Stimulated activated CD8-positive, alpha-beta memory T cell treated with anti-CD3 and anti-CD28 coated beads, Interleukin-4, amount 100 ng/mL, for 4 hours (primary cell): Measurements from ENCODE around the gene BAHCC1.
A peak's percentile ranks its signal among the peaks of the same experiment; 100 is the strongest.

Source experiments
- DNase-seq, 2 donors: peaks; one replicate each; pipeline ENCODE4 v3.0.0-alpha.2; 2020; ENCODE audit warnings: low read depth in 2 of 2, low spot score in 1 of 2

The BAHCC1 gene

DNA sequence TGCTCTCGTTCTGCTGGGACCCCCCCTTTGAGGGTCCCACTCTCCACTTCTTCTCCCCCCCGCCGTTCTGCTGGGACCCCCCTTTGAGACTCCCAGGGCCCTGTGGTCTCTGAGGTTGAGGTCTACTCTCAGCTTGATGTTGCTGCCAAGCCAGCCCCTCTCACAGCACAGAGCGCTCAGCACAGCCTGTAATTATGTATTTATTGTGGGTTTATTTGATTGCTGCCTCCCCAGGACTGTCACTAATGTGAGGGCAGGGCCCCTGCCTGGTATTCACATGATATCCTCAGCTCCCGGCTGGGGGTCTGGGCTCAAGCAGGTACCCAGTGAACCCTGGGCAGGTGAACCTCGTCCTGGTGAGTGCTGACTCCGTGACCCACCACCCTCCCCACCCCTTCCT is 81.9 kb downstream of the BAHCC1 start:
- no peak for DNase-seq

GRCh38 chr17:81478119-81478518 is 82.9 kb downstream of the BAHCC1 start:
- no peak for DNase-seq

- DNase-seq = no peak
Measured at GRCh38 chr17:81479175-81480071, 84.2 kb downstream of the BAHCC1 start.

DNA sequence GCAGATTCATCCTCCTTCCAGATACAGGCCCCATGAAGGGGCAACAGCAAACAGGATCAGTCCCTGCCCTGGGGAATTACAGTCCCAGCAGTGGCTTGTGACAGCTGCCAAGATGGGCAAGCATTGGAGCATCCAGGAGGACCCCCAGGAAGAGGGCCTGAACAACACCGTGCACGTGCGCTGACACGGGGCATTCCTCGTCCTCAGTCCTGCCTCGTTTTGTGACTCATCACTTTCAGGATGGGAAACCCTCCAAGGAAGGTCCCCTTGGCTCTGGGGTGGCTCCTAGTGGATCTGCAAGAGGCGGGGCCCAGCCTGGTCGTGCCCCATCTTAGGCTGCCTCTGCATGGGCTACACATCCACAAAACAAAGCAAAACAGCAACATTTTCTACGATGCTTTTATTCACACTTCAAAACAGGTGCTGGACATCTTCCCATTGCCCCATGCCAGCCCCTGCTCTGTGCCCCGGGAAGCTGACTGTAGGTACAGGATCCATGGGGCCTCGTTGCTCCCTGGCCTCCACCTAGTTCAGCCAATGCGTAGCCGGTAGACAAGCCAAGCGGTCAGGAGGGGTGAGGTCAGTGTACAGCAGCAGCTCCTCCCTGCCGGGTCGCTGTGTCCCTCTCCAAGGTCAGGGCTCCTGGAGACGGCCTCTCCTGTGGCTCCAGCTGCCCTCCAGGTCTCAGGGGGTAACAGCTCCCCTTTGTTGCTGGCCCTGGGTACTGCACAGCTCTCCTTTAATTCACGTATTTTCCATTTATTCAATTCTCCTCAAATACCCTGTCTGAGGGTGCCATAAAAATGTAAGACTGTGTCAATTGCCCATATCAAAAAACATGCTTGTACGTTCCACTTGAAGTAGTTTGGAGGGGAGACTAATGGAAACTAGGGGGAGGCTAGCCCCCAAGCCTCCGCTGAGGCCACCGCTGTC is 85.1 kb downstream of the BAHCC1 start:
- no peak for DNase-seq

- peak; percentile 24 to 43 for DNase-seq
Measured at GRCh38 chr17:81481073-81481799, 86.0 kb downstream of the BAHCC1 start.

- DNase-seq = no peak
Measured at GRCh38 chr17:81481815-81482505, 86.7 kb downstream of the BAHCC1 start.

DNA sequence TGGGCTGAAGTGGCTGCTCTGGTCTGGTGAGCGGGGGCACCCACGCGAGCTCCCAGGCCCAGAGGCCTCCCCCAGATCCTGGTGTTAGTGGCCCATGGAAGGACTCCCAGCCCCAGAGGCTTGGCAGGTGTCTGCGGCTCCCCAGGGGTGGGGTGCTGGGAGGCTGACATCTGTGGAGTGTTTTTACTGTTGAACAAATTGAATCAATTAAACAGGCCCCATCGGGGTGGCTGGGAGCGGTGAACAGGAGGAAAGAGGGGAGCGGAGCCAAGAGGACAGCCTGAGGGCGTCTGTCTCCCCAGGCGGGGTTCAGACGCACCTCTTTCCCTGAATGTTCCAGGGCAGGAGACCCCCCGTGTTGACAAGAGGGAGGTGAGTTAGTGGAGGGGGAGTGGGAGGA is 87.4 kb downstream of the BAHCC1 start:
- no peak for DNase-seq

DNA sequence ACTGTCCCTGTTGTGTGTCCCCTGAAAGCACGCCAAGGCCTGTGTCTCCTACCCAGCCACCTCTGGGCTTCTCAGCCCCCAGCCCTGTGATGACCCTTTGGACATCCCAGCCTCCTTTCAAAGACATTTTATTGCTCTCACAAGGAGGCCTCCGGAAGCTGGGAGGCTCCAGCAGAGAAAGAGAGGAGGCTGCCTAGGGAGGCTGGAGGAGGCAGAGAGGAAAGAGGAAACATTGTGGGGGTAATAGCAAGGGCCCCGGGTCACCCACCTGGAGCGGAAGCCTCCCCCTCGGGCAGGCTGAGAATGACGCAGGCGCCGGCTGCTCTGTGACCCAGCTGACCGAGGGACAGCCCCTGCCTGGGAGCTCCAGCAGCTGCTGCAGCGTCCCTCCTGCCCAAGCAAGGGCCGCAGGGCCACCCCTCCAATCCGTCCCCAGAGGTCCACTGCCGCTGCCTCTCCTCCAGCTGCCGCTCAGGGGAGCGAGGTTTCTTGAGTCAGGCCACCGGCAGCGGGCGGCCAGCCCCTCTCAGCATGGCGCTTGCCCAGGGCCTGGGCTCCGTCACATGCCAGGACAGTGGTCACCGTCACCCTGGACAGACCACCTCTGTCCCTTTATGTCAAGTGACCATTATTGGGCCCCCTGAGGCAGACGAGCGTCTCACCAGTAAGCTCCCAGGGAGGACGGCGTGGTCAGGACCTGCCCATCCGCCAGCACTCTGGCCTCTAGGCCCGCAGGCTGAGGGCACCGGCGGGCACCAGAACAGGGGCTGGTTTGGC is 88.0 kb downstream of the BAHCC1 start:
- no peak for DNase-seq

DNA sequence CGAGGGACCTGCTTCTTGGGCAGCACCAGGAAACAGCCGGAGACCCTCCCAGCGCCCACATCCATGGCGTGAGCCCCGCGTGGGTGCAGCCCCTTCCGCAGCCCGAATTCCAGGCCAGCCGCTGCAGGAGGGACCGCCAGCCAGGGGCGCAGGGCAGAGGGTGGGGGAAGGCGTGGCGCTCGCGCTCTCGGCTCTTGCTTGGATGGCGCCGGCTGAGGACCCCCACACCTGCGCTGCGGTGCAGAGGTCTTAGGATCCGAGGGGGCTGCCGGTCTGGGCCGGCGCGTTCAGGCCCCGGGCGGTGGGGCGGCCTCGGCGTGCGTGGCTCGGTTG is 88.6 kb downstream of the BAHCC1 start:
- no peak for DNase-seq

DNA sequence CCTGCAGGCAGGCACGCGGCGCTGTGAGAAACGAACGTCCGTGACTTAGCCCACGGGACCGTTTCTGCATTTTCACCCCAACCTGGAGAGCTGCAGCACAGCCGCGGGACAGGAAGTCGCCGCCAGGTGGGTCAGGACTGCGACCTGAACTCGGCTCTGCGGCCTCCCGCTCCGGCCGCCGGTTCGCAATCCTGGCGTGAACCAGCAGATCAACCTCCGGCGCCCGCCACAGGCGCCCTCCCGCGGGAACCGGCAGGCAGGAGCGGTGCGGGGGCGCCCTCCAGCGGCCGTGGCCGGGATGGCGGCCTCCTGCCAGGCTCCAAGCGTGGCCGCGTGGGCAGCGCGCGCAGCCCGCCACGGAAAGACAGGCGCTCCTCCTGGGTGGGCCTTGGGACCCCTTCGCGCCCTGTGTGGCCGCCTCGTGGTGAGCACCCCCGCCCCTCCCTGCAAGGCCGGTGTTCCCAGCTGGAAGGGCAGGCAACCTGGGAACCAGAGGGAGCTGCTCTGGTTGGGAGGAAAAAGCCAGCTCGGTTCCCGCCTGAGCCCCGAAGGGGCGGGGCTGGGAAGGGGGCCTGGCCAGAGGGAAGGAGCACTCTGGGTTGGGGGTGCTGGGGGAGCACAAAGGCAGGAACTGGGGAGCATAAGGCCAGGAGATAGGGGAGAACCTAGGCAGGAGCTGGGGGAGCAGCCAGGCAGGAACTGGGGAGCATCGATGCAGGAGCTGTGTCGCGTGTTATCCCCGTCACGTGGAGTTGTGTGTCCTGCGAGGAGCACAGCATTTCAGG is 89.1 kb downstream of the BAHCC1 start:
- DNase-seq = peak; percentile 68 to 80

GRCh38 chr17:81486199-81486810 is 91.0 kb downstream of the BAHCC1 start:
- no peak for DNase-seq

- no peak for DNase-seq
Measured at GRCh38 chr17:81487089-81487486, 91.8 kb downstream of the BAHCC1 start.

DNA sequence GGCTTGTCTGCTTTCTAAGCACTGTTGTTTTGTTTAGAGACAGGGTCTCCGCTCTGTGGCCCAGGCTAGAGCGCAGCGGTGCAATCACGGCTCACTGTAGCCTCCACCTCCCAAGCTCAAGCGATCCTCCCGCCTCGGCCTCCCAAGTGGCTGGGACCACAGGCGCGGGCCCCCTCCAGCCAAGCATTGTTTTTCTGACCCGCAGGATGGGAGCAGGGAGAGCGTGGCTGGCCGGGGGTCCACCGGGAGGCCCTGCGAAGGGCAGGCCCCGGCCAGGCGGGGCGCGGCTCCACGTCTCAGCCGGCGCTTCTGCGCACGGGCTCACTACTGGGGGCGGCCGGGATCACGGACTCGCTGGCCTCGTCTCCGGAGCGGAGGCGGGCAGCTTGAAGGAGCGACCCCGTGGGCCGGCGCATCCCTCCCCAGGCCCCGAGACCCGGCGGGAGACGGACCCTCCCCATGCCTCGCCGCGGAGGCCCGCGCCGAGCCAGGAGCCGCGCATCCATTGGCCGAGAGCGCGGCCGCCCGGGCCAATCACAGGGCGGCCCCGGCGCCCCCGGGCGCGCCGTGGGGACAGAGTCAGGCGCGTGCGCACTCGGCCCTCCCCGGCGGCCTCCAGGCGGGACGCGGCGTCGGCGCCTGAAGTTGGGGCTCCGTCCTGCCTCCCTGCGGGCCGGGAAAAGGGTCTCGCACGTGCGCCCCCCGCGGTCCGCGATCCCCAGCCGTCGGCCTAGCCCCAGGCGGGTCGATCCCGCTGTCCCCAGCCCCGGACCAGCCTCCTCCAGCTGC is 92.4 kb downstream of the BAHCC1 start:
- DNase-seq = peak; percentile 41 to 53

- no peak for DNase-seq
Measured at GRCh38 chr17:81488276-81488860, 93.1 kb downstream of the BAHCC1 start.

GRCh38 chr17:81489012-81489997 is 94.0 kb downstream of the BAHCC1 start:
- no peak for DNase-seq
